ENCODE data around the gene OR10G2.

OR10G2 gene

GRCh38 chr14:21634840-21635239 lies at the start of gene OR10G2:
Gene OR10G2, minus strand, starts transcription at chr14:21634940. Its CDS starts 98 bp downstream, at chr14:21634842.
- TF ChIP-seq CTCF (conservative IDR thresholded peaks at IDR 0.05) (no peak), ZFX (IDR thresholded peaks at IDR 0.05) (no peak)
- no peak within 1 kb of the TSS for H3K27ac ChIP-seq

GRCh38 chr14:21680072-21680471 lies 45.3 kb upstream of the OR10G2 start:
- H3K27ac ChIP-seq = no peak overlapping the region
- no peak for TF ChIP-seq CTCF (conservative IDR thresholded peaks at IDR 0.05)
- TF ChIP-seq ZFX (IDR thresholded peaks at IDR 0.05) = no peak

GRCh38 chr14:21675566-21675965 lies 40.8 kb upstream of the OR10G2 start:
- no peak overlapping the region for H3K27ac ChIP-seq
- TF ChIP-seq CTCF (conservative IDR thresholded peaks at IDR 0.05) = no peak

- TF ChIP-seq CTCF (conservative IDR thresholded peaks at IDR 0.05) = no peak
- no peak for TF ChIP-seq ZFX (IDR thresholded peaks at IDR 0.05)
- no peak within 1 kb of the TSS for H3K27ac ChIP-seq
These were observed 39.0 kb upstream of the OR10G2 start, which contains the start of gene OR4E1 for GRCh38 chr14:21673718-21674117. Gene OR4E1, minus strand, starts transcription at chr14:21673818. Its CDS starts 2,883 bp downstream, at chr14:21670935.

GRCh38 chr14:21672116-21672515 lies 37.4 kb upstream of the OR10G2 start:
- no peak overlapping the region for H3K27ac ChIP-seq
- no peak for TF ChIP-seq CTCF (conservative IDR thresholded peaks at IDR 0.05)
- no peak for TF ChIP-seq ZFX (IDR thresholded peaks at IDR 0.05)

- no peak for TF ChIP-seq ZFX (IDR thresholded peaks at IDR 0.05)
- TF ChIP-seq CTCF (conservative IDR thresholded peaks at IDR 0.05) = no peak
- no peak overlapping the region for H3K27ac ChIP-seq
These were observed 36.6 kb upstream of the OR10G2 start for GRCh38 chr14:21671371-21671770.

GRCh38 chr14:21669284-21669683 lies 34.5 kb upstream of the OR10G2 start:
- TF ChIP-seq CTCF (conservative IDR thresholded peaks at IDR 0.05) = no peak
- no peak for TF ChIP-seq ZFX (IDR thresholded peaks at IDR 0.05)
- H3K27ac ChIP-seq = no peak overlapping the region

Data from C4-2B (cell line).